H9 (cell line): ENCODE data around the gene SGCE. TPM values are rescaled to one million over a fixed set of nuclear protein-coding genes. Genes with fewer than 3 reads are reported as not detected.

Experiments
- DNase-seq: peaks from one replicate; pipeline ENCODE4 v3.0.0-alpha.2; 2017
- H2AFZ ChIP-seq: one replicate; pipeline ENCODE4 v1.6.1; 2013; ENCODE audit warnings: mild to moderate bottlenecking, low read length, control low read depth, moderate library complexity
- H2AK5ac ChIP-seq: 2 replicates; pipeline ENCODE4 v1.6.1; 2013; ENCODE audit warnings: low read length, control low read depth, mixed read lengths; ENCODE audit not compliant: insufficient read length
- H2BK120ac ChIP-seq: one replicate; pipeline ENCODE4 v1.6.1; 2013; ENCODE audit warnings: low read depth, mild to moderate bottlenecking, low read length, control low read depth, inconsistent platforms; ENCODE audit not compliant: poor library complexity, severe bottlenecking
- H2BK12ac ChIP-seq: 2 replicates; pipeline ENCODE4 v1.6.1; 2013; ENCODE audit warnings: low read length, control low read depth, mixed read lengths, low read depth; ENCODE audit not compliant: insufficient read length
- H2BK15ac ChIP-seq: 2 replicates; pipeline ENCODE4 v1.6.1; 2013; ENCODE audit warnings: low read depth, low read length, control low read depth
- H2BK20ac ChIP-seq: one replicate; pipeline ENCODE4 v1.6.1; 2013; ENCODE audit warnings: low read depth, mild to moderate bottlenecking, low read length, control low read depth, inconsistent platforms; ENCODE audit not compliant: poor library complexity, severe bottlenecking
- H2BK5ac ChIP-seq: 2 replicates; pipeline ENCODE4 v1.6.1; 2013; ENCODE audit warnings: low read length, control low read depth, mixed read lengths; ENCODE audit not compliant: insufficient read length
- H3K14ac ChIP-seq: 2 replicates; pipeline ENCODE4 v1.6.1; 2013; ENCODE audit warnings: low read length, control low read depth; ENCODE audit not compliant: insufficient read depth
- H3K18ac ChIP-seq: 2 replicates; pipeline ENCODE4 v1.6.1; 2013; ENCODE audit warnings: low read depth, mild to moderate bottlenecking, mixed read lengths, low read length, control low read depth; ENCODE audit not compliant: insufficient read length
- H3K23ac ChIP-seq: 2 replicates; pipeline ENCODE4 v1.6.1; 2013; ENCODE audit warnings: low read length, control low read depth, mixed read lengths, low read depth; ENCODE audit not compliant: insufficient read length
- H3K23me2 ChIP-seq: 2 replicates; pipeline ENCODE4 v1.6.1; 2013; ENCODE audit warnings: low read depth, mild to moderate bottlenecking, mixed read lengths, low read length, control low read depth; ENCODE audit not compliant: insufficient read length, poor library complexity, severe bottlenecking
- H3K27ac ChIP-seq: 2 replicates; pipeline ENCODE4 v1.5.1; 2013; ENCODE audit warnings: low read length, control low read depth, mixed read lengths, low read depth; ENCODE audit not compliant: insufficient read length
- H3K27me3 ChIP-seq: 2 replicates; pipeline ENCODE4 v1.6.1; 2013; ENCODE audit warnings: low read length, control low read depth, inconsistent platforms; ENCODE audit not compliant: insufficient read depth
- H3K4ac ChIP-seq: 2 replicates; pipeline ENCODE4 v1.6.1; 2013; ENCODE audit warnings: low read depth, mild to moderate bottlenecking, control low read depth, inconsistent platforms, low read length, moderate library complexity
- H3K4me1 ChIP-seq: 2 replicates; pipeline ENCODE4 v1.6.1; 2013; ENCODE audit warnings: low read length, control low read depth, inconsistent platforms; ENCODE audit not compliant: insufficient read depth
- H3K4me2 ChIP-seq: 2 replicates; pipeline ENCODE4 v1.6.1; 2013; ENCODE audit warnings: low read length, control low read depth, mixed read lengths; ENCODE audit not compliant: insufficient read length, insufficient read depth
- H3K56ac ChIP-seq: 2 replicates; pipeline ENCODE4 v1.6.1; 2013; ENCODE audit warnings: low read depth, mild to moderate bottlenecking, mixed read lengths, low read length, control low read depth; ENCODE audit not compliant: insufficient read length
- H3K79me1 ChIP-seq: 2 replicates; pipeline ENCODE4 v1.6.1; 2013; ENCODE audit warnings: low read depth, mild to moderate bottlenecking, moderate library complexity, low read length, control low read depth, inconsistent platforms; ENCODE audit not compliant: insufficient read depth, poor library complexity, severe bottlenecking
- H3K79me2 ChIP-seq: 2 replicates; pipeline ENCODE4 v1.6.1; 2013; ENCODE audit warnings: low read length, control low read depth, inconsistent platforms; ENCODE audit not compliant: insufficient read depth
- H3K9ac ChIP-seq: 2 replicates; pipeline ENCODE4 v1.6.1; 2013; ENCODE audit warnings: low read length, control low read depth, mixed read lengths; ENCODE audit not compliant: insufficient read length; ENCODE audit errors: extremely low read depth
- H3K9me3 ChIP-seq: one replicate; pipeline ENCODE4 v1.6.1; 2013; ENCODE audit warnings: low read depth, low read length, inconsistent platforms; ENCODE audit not compliant: control insufficient read depth
- H3T11ph ChIP-seq: one replicate; pipeline ENCODE4 v1.6.1; 2013; ENCODE audit warnings: mild to moderate bottlenecking, low read length, control low read depth, inconsistent platforms
- H4K20me1 ChIP-seq: one replicate; pipeline ENCODE4 v1.6.1; 2013; ENCODE audit not compliant: control insufficient read depth, insufficient read length, insufficient read depth
- H4K5ac ChIP-seq: 2 replicates; pipeline ENCODE4 v1.6.1; 2013; ENCODE audit warnings: low read depth, mild to moderate bottlenecking, mixed read lengths, low read length, control low read depth; ENCODE audit not compliant: insufficient read length
- H4K8ac ChIP-seq: replicated peaks from 2 replicates; pipeline ENCODE4 v1.6.1; 2013; ENCODE audit warnings: low read length, control low read depth, mixed read lengths, low read depth; ENCODE audit not compliant: insufficient read length
- H4K91ac ChIP-seq: 2 replicates; pipeline ENCODE4 v1.6.1; 2013; ENCODE audit warnings: low read depth, mild to moderate bottlenecking, moderate library complexity, mixed read lengths, low read length, control low read depth; ENCODE audit not compliant: insufficient read length
- H3K27ac Mint-ChIP-seq, 3 experiments: 2 replicates in 2 of 3; 3 replicates in 1 of 3; pipeline ENCODE4 v1.8.0; 2020 to 2021; ENCODE audit warnings: mixed read lengths in 3 of 3, mild to moderate bottlenecking in 1 of 3, moderate library complexity in 1 of 3
- H3K27me3 Mint-ChIP-seq: 2 replicates; pipeline ENCODE4 v1.8.0; 2021; ENCODE audit warnings: low read depth, mild to moderate bottlenecking, moderate library complexity, mixed read lengths
- H3K36me3 Mint-ChIP-seq, 3 experiments: 2 replicates in 2 of 3; 3 replicates in 1 of 3; pipeline ENCODE4 v1.8.0; 2020 to 2021; ENCODE audit warnings: low read depth in 3 of 3, mixed read lengths in 3 of 3; ENCODE audit not compliant: insufficient read depth in 1 of 3
- H3K4me1 Mint-ChIP-seq, 2 experiments: 2 replicates each; pipeline ENCODE4 v1.8.0; 2020; ENCODE audit warnings: mixed read lengths in 2 of 2
- H3K4me3 Mint-ChIP-seq, 2 experiments: 2 replicates in 1 of 2; 3 replicates in 1 of 2; pipeline ENCODE4 v1.8.0; 2020 to 2021; ENCODE audit warnings: mild to moderate bottlenecking in 2 of 2, mixed read lengths in 2 of 2, moderate library complexity in 1 of 2
- H3K9me3 Mint-ChIP-seq, 2 experiments: 2 replicates in 1 of 2; 3 replicates in 1 of 2; pipeline ENCODE4 v1.8.0; 2020; ENCODE audit warnings: mild to moderate bottlenecking in 2 of 2, mixed read lengths in 2 of 2, moderate library complexity in 1 of 2
- WGBS: extraction: QIAGEN DNeasy Blood & Tissue Kit; methylation state at CpG from one replicate; pipeline ENCODE4 v1.1.7; 2013; ENCODE audit warnings: missing lambda C conversion rate, low lambda C conversion rate, mixed read lengths; ENCODE audit not compliant: insufficient read length; ENCODE audit errors: extremely low coverage; 5-methylcytosine and 5-hydroxymethylcytosine counted together
- total RNA-seq: library from RNA; stranded (reverse); gene quantifications from 2 replicates; pipeline ENCODE4 v1.2.1, GENCODE V29; 2021
- TF ChIP-seq, protein P1 (sequence below): fragments of 200-600 bp; sonication (generic); conservative IDR thresholded peaks from 3 replicates; pipeline ENCODE4 v1.8.0; 2021; ENCODE audit warnings: antibody characterized with exemption, mild to moderate bottlenecking

Gene SGCE
- total RNA-seq, 1 experiment from 2014 or later, result 30.5 TPM

DNA sequence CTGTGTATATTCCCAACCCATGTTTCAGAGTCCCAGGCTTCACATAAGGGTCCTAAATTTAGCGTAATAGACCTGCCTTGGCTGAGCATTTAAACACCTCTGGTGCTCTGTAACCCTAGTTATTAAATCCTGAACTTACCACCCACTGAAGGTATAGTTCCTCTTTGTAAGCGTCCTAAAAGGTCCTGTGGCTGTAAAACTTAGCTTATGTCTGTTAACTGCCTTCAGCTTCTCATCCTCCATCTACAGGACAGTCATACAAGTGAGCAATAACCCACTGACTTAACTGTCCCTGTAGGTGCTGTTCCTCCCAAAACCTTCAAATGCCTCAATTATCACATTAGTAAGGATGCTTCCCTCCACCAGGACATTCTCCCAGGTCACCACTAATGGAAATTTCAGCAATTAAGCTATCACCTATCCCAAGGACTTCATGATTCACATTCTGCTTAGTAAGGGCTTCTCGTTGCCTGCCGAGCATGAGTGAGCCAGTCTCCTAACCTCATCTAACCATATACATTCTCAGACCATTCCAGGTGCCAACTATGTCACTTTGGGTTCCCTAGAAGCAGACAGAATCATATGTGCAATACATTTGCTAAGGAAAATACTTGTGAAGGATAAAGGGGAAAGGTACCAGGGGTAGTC is 90.6 kb downstream of the SGCE start:
- no peaks in the 10 kb centered on the region for H3K9me3 ChIP-seq
- Mint-ChIP-seq H3K27me3 (no peaks in the 10 kb centered on the region), H3K4me1 (no peaks in the 10 kb centered on the region), H3K36me3 (peaks cover 0 to 8% (median 0%) of the 10 kb centered on the region in 3 experiments; a peak in 5 of 7 replicates), H3K27ac (no peak overlapping the region), H3K9me3 (peaks cover 3% of the 10 kb centered on the region in 2 experiments; a peak in 2 of 5 replicates), H3K4me3 (no peak overlapping the region)
- no peak overlapping the region for H2AK5ac ChIP-seq
- no peak overlapping the region for H4K8ac ChIP-seq
- no peak for DNase-seq
- H3K79me2 ChIP-seq, result no peaks in the 10 kb centered on the region
- H2BK5ac ChIP-seq, result no peak overlapping the region
- H4K91ac ChIP-seq, result no peak overlapping the region
- H2AFZ ChIP-seq, result no peak overlapping the region
- no peak overlapping the region for H3K56ac ChIP-seq
- H3T11ph ChIP-seq, result no peak overlapping the region
- no peak overlapping the region for H2BK120ac ChIP-seq
- H3K4me1 ChIP-seq, result no peaks in the 10 kb centered on the region
- no peaks in the 10 kb centered on the region for H3K79me1 ChIP-seq
- H2BK12ac ChIP-seq, result no peak overlapping the region
- no peak overlapping the region for H3K18ac ChIP-seq
- no peak overlapping the region for H3K23ac ChIP-seq
- WGBS, result no CpG with 5 or more reads among the region's 4 CpGs
- no peak overlapping the region for H3K14ac ChIP-seq
- no peaks in the 10 kb centered on the region for H4K20me1 ChIP-seq
- H4K5ac ChIP-seq, result no peak overlapping the region
- H3K23me2 ChIP-seq, result no peaks in the 10 kb centered on the region
- H2BK20ac ChIP-seq, result no peak overlapping the region
- H3K4ac ChIP-seq, result no peak overlapping the region
- no peak overlapping the region for H2BK15ac ChIP-seq
- no peak overlapping the region for H3K4me2 ChIP-seq
- H3K9ac ChIP-seq, result no peak overlapping the region
- no peak overlapping the region for H3K27ac ChIP-seq
- TF ChIP-seq, protein P1, sequence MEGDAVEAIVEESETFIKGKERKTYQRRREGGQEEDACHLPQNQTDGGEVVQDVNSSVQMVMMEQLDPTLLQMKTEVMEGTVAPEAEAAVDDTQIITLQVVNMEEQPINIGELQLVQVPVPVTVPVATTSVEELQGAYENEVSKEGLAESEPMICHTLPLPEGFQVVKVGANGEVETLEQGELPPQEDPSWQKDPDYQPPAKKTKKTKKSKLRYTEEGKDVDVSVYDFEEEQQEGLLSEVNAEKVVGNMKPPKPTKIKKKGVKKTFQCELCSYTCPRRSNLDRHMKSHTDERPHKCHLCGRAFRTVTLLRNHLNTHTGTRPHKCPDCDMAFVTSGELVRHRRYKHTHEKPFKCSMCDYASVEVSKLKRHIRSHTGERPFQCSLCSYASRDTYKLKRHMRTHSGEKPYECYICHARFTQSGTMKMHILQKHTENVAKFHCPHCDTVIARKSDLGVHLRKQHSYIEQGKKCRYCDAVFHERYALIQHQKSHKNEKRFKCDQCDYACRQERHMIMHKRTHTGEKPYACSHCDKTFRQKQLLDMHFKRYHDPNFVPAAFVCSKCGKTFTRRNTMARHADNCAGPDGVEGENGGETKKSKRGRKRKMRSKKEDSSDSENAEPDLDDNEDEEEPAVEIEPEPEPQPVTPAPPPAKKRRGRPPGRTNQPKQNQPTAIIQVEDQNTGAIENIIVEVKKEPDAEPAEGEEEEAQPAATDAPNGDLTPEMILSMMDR, result no peak
- H3K27me3 ChIP-seq, result no peaks in the 10 kb centered on the region
